HCT116 (cell line): ENCODE data around the gene TLCD3A. TPM values are rescaled to one million over a fixed set of nuclear protein-coding genes. Genes with fewer than 3 reads are reported as not detected.

Source experiments
- ATAC-seq: fragments of 200-7000 bp; cut with Tn5 transposase; 2 replicates; pipeline ENCODE4 v1.9.1; 2020; ENCODE audit warnings: mild to moderate bottlenecking, moderate library complexity
- BruUV-seq: library from RNA; stranded (reverse); fragments of 400-500 nt; replicated peaks from 2 replicates; lab custom pipeline; 2021; lab: Mats Ljungman, UMichigan
- CTCF ChIA-PET: fragments of 300-600 bp; sonication (Branson Sonifier 250); formaldehyde crosslinking; loops from one replicate; lab custom pipeline; 2021; ENCODE audit warnings: antibody characterized with exemption; lab: Charles Lee
- POLR2A ChIA-PET: fragments of 300-600, 350-600 bp; sonication (Branson Sonifier 250); formaldehyde crosslinking; loops from one replicate; lab custom pipeline; 2021; ENCODE audit warnings: antibody characterized with exemption; lab: Charles Lee
- RAD21 ChIA-PET, 2 experiments: fragments of 300-600 bp; sonication (Branson Sonifier 250); formaldehyde crosslinking; loops; one replicate each; lab custom pipeline; 2023; ENCODE audit warnings: low total read pairs in 2 of 2; ENCODE audit not compliant: uncharacterized antibody in 2 of 2, unreplicated experiment in 2 of 2, low non-redundant PET in 1 of 2; lab: Charles Lee
- DNase-seq: peaks from one replicate; pipeline ENCODE4 v3.0.0-alpha.2; 2010; ENCODE audit warnings: low read depth, low spot score
- H2AFZ ChIP-seq: fragments of 200-600 bp; shearing (Covaris generic), sonication (generic); 2 replicates; pipeline ENCODE4 v1.6.1; 2017; ENCODE audit warnings: low read depth, mixed run types, mixed read lengths, antibody characterized with exemption, low read length; ENCODE audit not compliant: poor library complexity, severe bottlenecking
- H3K27ac ChIP-seq: 2 replicates; pipeline ENCODE4 v1.5.1; 2012; ENCODE audit warnings: low read depth, low read length
- H3K27me3 ChIP-seq: fragments of 200-600 bp; sonication (generic); 2 replicates; pipeline ENCODE4 v1.6.1; 2016; ENCODE audit warnings: mixed run types, low read length, mixed read lengths; ENCODE audit not compliant: insufficient read depth
- H3K36me3 ChIP-seq, 2 experiments: fragments of 200-500 bp in 1 of 2; fragments of 200-600 bp in 1 of 2; sonication (Bioruptor generic) in 1 of 2; sonication (generic) in 1 of 2; 2 replicates each; pipeline versions ENCODE4 v1.5.1 to v1.6.1; 2014 to 2016; ENCODE audit warnings: low read length in 2 of 2, inconsistent platforms in 1 of 2, mixed read lengths in 1 of 2, mixed run types in 1 of 2; ENCODE audit not compliant: insufficient read depth in 2 of 2, control insufficient read depth in 1 of 2
- H3K4me1 ChIP-seq, 2 experiments: fragments of 200-600 bp in 1 of 2; sonication (generic) in 1 of 2; 2 replicates each; pipeline versions ENCODE4 v1.5.1 to v1.6.1; 2012 to 2017; ENCODE audit warnings: low read length in 2 of 2, inconsistent platforms in 1 of 2, mild to moderate bottlenecking in 1 of 2, mixed read lengths in 1 of 2, mixed run types in 1 of 2, moderate library complexity in 1 of 2; ENCODE audit not compliant: insufficient read depth in 2 of 2, control insufficient read depth in 1 of 2
- H3K4me2 ChIP-seq: fragments of 200-600 bp; sonication (generic); 2 replicates; pipeline ENCODE4 v1.6.1; 2017; ENCODE audit warnings: mixed run types, low read length, mixed read lengths
- H3K4me3 ChIP-seq, 2 experiments: fragments of 200-600 bp in 1 of 2; sonication (generic) in 1 of 2; replicated peaks in 1 of 2; 2 replicates each; pipeline ENCODE4 v1.5.1; 2011 to 2016; ENCODE audit warnings: low read length in 2 of 2, control low read depth in 1 of 2, low read depth in 1 of 2, mild to moderate bottlenecking in 1 of 2, mixed read lengths in 1 of 2, mixed run types in 1 of 2
- H3K79me2 ChIP-seq: fragments of 200-600 bp; sonication (generic); 2 replicates; pipeline ENCODE4 v1.6.1; 2017; ENCODE audit warnings: mild to moderate bottlenecking, mixed run types, low read length, moderate library complexity, mixed read lengths; ENCODE audit not compliant: insufficient read depth
- H3K9ac ChIP-seq: fragments of 200-600 bp; sonication (generic); 2 replicates; pipeline ENCODE4 v1.6.1; 2016; ENCODE audit warnings: low read length, mixed read lengths
- H3K9me2 ChIP-seq: fragments of 200-600 bp; sonication (generic), shearing (Covaris generic); 2 replicates; pipeline ENCODE4 v1.6.1; 2017; ENCODE audit warnings: mixed run types, mild to moderate bottlenecking, moderate library complexity; ENCODE audit not compliant: insufficient read depth
- H3K9me3 ChIP-seq, 2 experiments: fragments of 200-500 bp in 1 of 2; fragments of 200-600 bp in 1 of 2; sonication (Bioruptor generic) in 1 of 2; sonication (generic) in 1 of 2; 2 replicates each; pipeline ENCODE4 v1.6.1; 2014 to 2017; ENCODE audit warnings: low read length in 2 of 2, mixed read lengths in 2 of 2, inconsistent platforms in 1 of 2, low read depth in 1 of 2, mild to moderate bottlenecking in 1 of 2, mixed run types in 1 of 2, moderate library complexity in 1 of 2; ENCODE audit not compliant: control insufficient read depth in 1 of 2, insufficient read depth in 1 of 2
- H4K20me1 ChIP-seq: fragments of 200-600 bp; sonication (generic), shearing (Covaris generic); 2 replicates; pipeline ENCODE4 v1.6.1; 2017; ENCODE audit warnings: mixed run types, mild to moderate bottlenecking, moderate library complexity; ENCODE audit not compliant: insufficient read depth
- ATF3 ChIP-seq: IDR thresholded peaks from 2 replicates; pipeline ENCODE4 v1.6.1; 2012
- CBX3 ChIP-seq: IDR thresholded peaks from 2 replicates; pipeline ENCODE4 v1.6.1; 2012; ENCODE audit warnings: low read depth
- CEBPB ChIP-seq: IDR thresholded peaks from 2 replicates; pipeline ENCODE4 v1.6.1; 2012; ENCODE audit warnings: low read depth
- EGR1 ChIP-seq: IDR thresholded peaks from 2 replicates; pipeline ENCODE4 v1.6.1; 2012; ENCODE audit warnings: low read depth
- ELF1 ChIP-seq: IDR thresholded peaks from 2 replicates; pipeline ENCODE4 v1.6.1; 2012; ENCODE audit warnings: low read depth, borderline replicate concordance
- EZH2 ChIP-seq: fragments of 200-600 bp; sonication (generic); IDR thresholded peaks from 2 replicates; pipeline ENCODE4 v1.6.1; 2017; ENCODE audit warnings: antibody characterized with exemption, mixed run types
- FOSL1 ChIP-seq: IDR thresholded peaks from 2 replicates; pipeline ENCODE4 v1.6.1; 2012; ENCODE audit warnings: low read depth
- JUND ChIP-seq: IDR thresholded peaks from 2 replicates; pipeline ENCODE4 v1.6.1; 2012
- RAD21 ChIP-seq: IDR thresholded peaks from 2 replicates; pipeline ENCODE4 v1.6.1; 2012; ENCODE audit warnings: low read depth, mild to moderate bottlenecking
- SIN3A ChIP-seq: IDR thresholded peaks from 2 replicates; pipeline ENCODE4 v1.6.1; 2012; ENCODE audit warnings: low read depth
- SP1 ChIP-seq: IDR thresholded peaks from 2 replicates; pipeline ENCODE4 v1.6.1; 2012; ENCODE audit warnings: low read depth
- TCF7L2 ChIP-seq: IDR thresholded peaks from 2 replicates; pipeline ENCODE4 v1.7.0; 2011; ENCODE audit warnings: borderline replicate concordance, inconsistent platforms; ENCODE audit not compliant: insufficient read depth, insufficient read length; ENCODE audit errors: extremely low read depth
- ZBTB33 ChIP-seq: IDR thresholded peaks from 2 replicates; pipeline ENCODE4 v1.6.1; 2011; ENCODE audit warnings: mild to moderate bottlenecking, low read length, moderate library complexity; ENCODE audit not compliant: insufficient replicate concordance; ENCODE audit errors: extremely low read depth
- ZFX ChIP-seq: fragments of 450-650 bp; IDR thresholded peaks from 2 replicates; pipeline ENCODE4 v1.6.1; 2017
- ZNF274 ChIP-seq: fragments of 200-500 bp; sonication (Bioruptor generic); IDR thresholded peaks from 2 replicates; pipeline ENCODE4 v1.6.1; 2014; ENCODE audit warnings: mild to moderate bottlenecking, low read depth, low read length, inconsistent platforms
- intact Hi-C: fragments of 100-400 bp; cut with micrococcal nuclease; formaldehyde crosslinking; loops from 2 replicates; pipeline ENCODE4 v1.10.0; 2022
- total RNA-seq: library from RNA; stranded (reverse); gene quantifications from one replicate; pipeline ENCODE4 v1.2.1, GENCODE V29; 2021; ENCODE audit not compliant: unreplicated experiment

TLCD3A gene
- total RNA-seq, 1 experiment from 2014 or later = 26.0 TPM

- intact Hi-C loops = no loop called here
- Histone ChIP-seq H3K79me2 (no peaks in the 10 kb centered on the region), H4K20me1 (no peaks in the 10 kb centered on the region), H2AFZ (no peak overlapping the region), H3K9ac (no peak overlapping the region), H3K9me3 (no peaks in the 10 kb centered on the region), H3K9me2 (no peaks in the 10 kb centered on the region), H3K4me1 (peaks cover 0 to 3% of the 10 kb centered on the region in 2 experiments; a peak in 3 of 4 replicates), H3K27ac (no peak overlapping the region), H3K27me3 (no peaks in the 10 kb centered on the region), H3K4me2 (no peak overlapping the region), H3K4me3 (no peak overlapping the region), H3K36me3 (no peaks in the 10 kb centered on the region)
- DNase-seq (no peak), ATAC-seq (no peak)
- ChIA-PET RAD21 (no interaction called here), POLR2A (no interaction called here), CTCF (no interaction called here)
- no TSS peak for BruUV-seq
- no peak for TF ChIP-seq EGR1
- TF ChIP-seq EZH2 = no peak
- TF ChIP-seq ZFX = no peak
- TF ChIP-seq SIN3A = no peak
- TF ChIP-seq JUND = no peak
- no peak for TF ChIP-seq CBX3
- no peak for TF ChIP-seq RAD21
- no peak for TF ChIP-seq ATF3
- TF ChIP-seq ZNF274 = no peak
- no peak for TF ChIP-seq TCF7L2
- no peak for TF ChIP-seq ZBTB33
- TF ChIP-seq FOSL1 = no peak
- no peak for TF ChIP-seq ELF1
- no peak for TF ChIP-seq CEBPB
- no peak for TF ChIP-seq SP1
- TF ChIP-seq, all 23 proteins: peak for 0
Measured at GRCh38 chr17:720706-721539, 11.5 kb upstream of the TLCD3A start.
